HepG2 (cell line): ENCODE data around the gene TEX47. TPM values are rescaled to one million over a fixed set of nuclear protein-coding genes. Genes with fewer than 3 reads are reported as not detected.

Experiments
- ATAC-seq: fragments of 200-7000 bp; cut with Tn5 transposase; 3 replicates; pipeline ENCODE4 v1.9.1; 2020; ENCODE audit warnings: mild to moderate bottlenecking, moderate library complexity
- BruUV-seq: library from RNA; stranded (reverse); fragments of 400-500 nt; replicated peaks from 2 replicates; lab custom pipeline; 2021; lab: Mats Ljungman, UMichigan
- CTCF ChIA-PET: fragments of 300-600 bp; formaldehyde crosslinking; extraction: SDS; loops from one replicate; lab custom pipeline; 2021; ENCODE audit warnings: low total read pairs, inconsistent platforms, low intra/inter-chr PET ratio; lab: Yijun Ruan, JAX
- POLR2A ChIA-PET: fragments of 350-600 bp; sonication (Branson Sonifier 250); formaldehyde crosslinking; loops from one replicate; lab custom pipeline; 2020; ENCODE audit warnings: antibody characterized with exemption, inconsistent platforms; lab: Yijun Ruan, JAX
- DNase-seq: peaks from one replicate; pipeline ENCODE4 v3.0.0-alpha.2; 2015; ENCODE audit warnings: low spot score
- FAIRE-seq: peaks from 3 replicates; lab custom pipeline; 2011; peaks lifted over from hg19 to GRCh38; lab: Jason Lieb, UNC
- H2AFZ ChIP-seq: one replicate; pipeline ENCODE4 v1.6.1; 2011; ENCODE audit warnings: low read length, inconsistent platforms
- H3K27ac ChIP-seq: fragments of 300-600 bp; 3 replicates; pipeline ENCODE4 v1.8.0; 2011; ENCODE audit warnings: mixed run types, mild to moderate bottlenecking, mixed read lengths, low read length, inconsistent platforms; ENCODE audit not compliant: insufficient read depth; ENCODE audit errors: extremely low read length
- H3K27me3 ChIP-seq, 2 experiments: fragments of 200-600 bp in 1 of 2; 2 replicates in 1 of 2; 3 replicates in 1 of 2; pipeline versions ENCODE4 v1.6.0 to v1.8.0; 2011; ENCODE audit warnings: low read length in 2 of 2, mild to moderate bottlenecking in 2 of 2, moderate library complexity in 2 of 2, inconsistent platforms in 1 of 2; ENCODE audit not compliant: insufficient read depth in 2 of 2, control insufficient read depth in 1 of 2
- H3K36me3 ChIP-seq, 2 experiments: fragments of 200-600 bp in 1 of 2; replicated peaks in 1 of 2; 2 replicates in 1 of 2; 3 replicates in 1 of 2; pipeline versions ENCODE4 v1.5.1 to v1.8.0; 2011; ENCODE audit warnings: low read length in 2 of 2, inconsistent platforms in 1 of 2; ENCODE audit not compliant: insufficient read depth in 2 of 2, control insufficient read depth in 1 of 2
- H3K4me1 ChIP-seq: 2 replicates; pipeline ENCODE4 v1.5.1; 2012; ENCODE audit warnings: low read length, inconsistent platforms; ENCODE audit not compliant: insufficient read depth
- H3K4me2 ChIP-seq: 2 replicates; pipeline ENCODE4 v1.6.0; 2011; ENCODE audit warnings: low read depth, low read length, inconsistent platforms
- H3K4me3 ChIP-seq, 3 experiments: fragments of 200-600 bp in 1 of 3; sonication (generic), shearing (Covaris generic) in 1 of 3; replicated peaks in 1 of 3; 2 replicates each; pipeline ENCODE4 v1.5.1; 2011 to 2016; ENCODE audit warnings: low read length in 3 of 3, inconsistent platforms in 2 of 3, low read depth in 2 of 3, mild to moderate bottlenecking in 2 of 3, control low read depth in 1 of 3, mixed read lengths in 1 of 3; ENCODE audit not compliant: insufficient read depth in 1 of 3
- H3K79me2 ChIP-seq: one replicate; pipeline ENCODE4 v1.6.1; 2011; ENCODE audit warnings: low read length, inconsistent platforms; ENCODE audit not compliant: insufficient read depth
- H3K9ac ChIP-seq: 2 replicates; pipeline ENCODE4 v1.6.0; 2011; ENCODE audit warnings: mild to moderate bottlenecking, low read depth, low read length, inconsistent platforms; ENCODE audit not compliant: insufficient read depth
- H3K9me3 ChIP-seq: 2 replicates; pipeline ENCODE4 v1.5.1; 2012; ENCODE audit warnings: mild to moderate bottlenecking, low read length
- H4K20me1 ChIP-seq: 2 replicates; pipeline ENCODE4 v1.6.0; 2011; ENCODE audit warnings: inconsistent platforms, mild to moderate bottlenecking, low read length, moderate library complexity; ENCODE audit not compliant: insufficient read depth
- CC2D1A ChIP-seq: sonication (generic); formaldehyde crosslinking; IDR thresholded peaks from 2 replicates; pipeline ENCODE4 v1.8.1; 2023; ENCODE audit warnings: mild to moderate bottlenecking, missing genetic modification reagents
- KIAA2018 ChIP-seq: sonication (generic); formaldehyde crosslinking; IDR thresholded peaks from 2 replicates; pipeline ENCODE4 v1.5.0; 2020; ENCODE audit warnings: mild to moderate bottlenecking, missing genetic modification reagents, borderline replicate concordance
- MEF2D ChIP-seq: sonication (generic); formaldehyde crosslinking; IDR thresholded peaks from 2 replicates; pipeline ENCODE4 v1.5.1; 2020; ENCODE audit warnings: mild to moderate bottlenecking, missing genetic modification reagents
- MTF1 ChIP-seq: sonication (generic); formaldehyde crosslinking; IDR thresholded peaks from 2 replicates; pipeline ENCODE4 v1.5.0; 2020; ENCODE audit warnings: missing genetic modification reagents
- RARA ChIP-seq: IDR thresholded peaks from 2 replicates; pipeline ENCODE4 v1.6.1; 2016; ENCODE audit warnings: missing genetic modification reagents, missing compliant biosample characterization
- REST ChIP-seq, 2 experiments: IDR thresholded peaks; 2 replicates each; pipeline ENCODE4 v1.6.1; 2011 to 2012; ENCODE audit warnings: low read length in 2 of 2, borderline replicate concordance in 1 of 2, low read depth in 1 of 2, mild to moderate bottlenecking in 1 of 2, moderate library complexity in 1 of 2
- SP2 ChIP-seq: sonication (generic); formaldehyde crosslinking; IDR thresholded peaks from 2 replicates; pipeline ENCODE4 v1.5.1; 2020; ENCODE audit warnings: mild to moderate bottlenecking, missing genetic modification reagents
- WGBS: methylation state at CpG from one replicate; pipeline ENCODE4 v1.1.6; 2017; ENCODE audit warnings: low lambda C conversion rate; 5-methylcytosine and 5-hydroxymethylcytosine counted together
- in situ Hi-C: cut with HindIII; loops from 2 replicates; pipeline ENCODE4 v1.10.0; 2017; ENCODE audit warnings: low pct_unique_long_range_greater_than_20kb; ENCODE audit not compliant: extremely low pct_ligation_motif_present
- intact Hi-C: fragments of 100-400 bp; cut with micrococcal nuclease; formaldehyde crosslinking; loops from one replicate; pipeline ENCODE4 v1.10.0; 2022; ENCODE audit not compliant: unreplicated experiment
- polyA plus RNA-seq, 8 experiments: library from polyadenylated mRNA; depleted of rRNA in 3 of 8; stranded (reverse) in 7 of 8; unstranded in 1 of 8; fragments of >200 nt; fragmentation: Illumina TruSeq in 4 of 8; extraction: Trizol in 4 of 8; gene quantifications; 2 replicates each; pipeline versions ENCODE4 v1.2.1 to v1.2.3, GENCODE V29; 2011 to 2016; ENCODE audit warnings: low read depth in 4 of 8, missing spikeins in 1 of 8, mixed read lengths in 1 of 8; ENCODE audit not compliant: insufficient read depth in 1 of 8
- total RNA-seq, 5 experiments: library from RNA; depleted of rRNA; stranded (reverse); fragments of >200 nt; fragmentation: Illumina TruSeq; extraction: Trizol; gene quantifications; 2 replicates each; pipeline ENCODE4 v1.2.3, GENCODE V29; 2016; ENCODE audit warnings: low read depth in 1 of 5

The TEX47 gene
- total and polyA plus RNA-seq, 2 of the 13 experiments (the other 11 are each of a cell fraction or from before 2014, with no cell fraction given): not detected

- ChIA-PET POLR2A (no interaction called here), CTCF (no interaction called here)
- no peaks in the 10 kb centered on the region for H3K9me3 ChIP-seq
- H3K4me1 ChIP-seq: no peaks in the 10 kb centered on the region
- no peaks in the 10 kb centered on the region for H3K36me3 ChIP-seq
- ATAC-seq: no peak
- intact Hi-C loops: no loop called here
- in situ Hi-C loops: no loop called here
- no peak overlapping the region for H3K4me3 ChIP-seq
- no peaks in the 10 kb centered on the region for H4K20me1 ChIP-seq
- 3% methylated on average over 1 of the region's 1 CpG for WGBS
- DNase-seq: no peak
- no peak overlapping the region for H3K4me2 ChIP-seq
- no peaks in the 10 kb centered on the region for H3K79me2 ChIP-seq
- no peak overlapping the region for H3K27ac ChIP-seq
- BruUV-seq: no TSS peak
- no peak for FAIRE-seq
- H2AFZ ChIP-seq: no peak overlapping the region
- H3K9ac ChIP-seq: no peak overlapping the region
- H3K27me3 ChIP-seq: peaks cover 0 to 22% of the 10 kb centered on the region in 2 experiments; a peak in 2 of 5 replicates
- no peak for TF ChIP-seq RARA
- TF ChIP-seq CC2D1A (CRISPR knock-in tag): no peak
- TF ChIP-seq MEF2D: no peak
- no peak for TF ChIP-seq KIAA2018
- TF ChIP-seq SP2 (CRISPR knock-in tag): no peak
- no peak for TF ChIP-seq REST (IDR thresholded peaks at IDR 0.05; ENCODE audit: borderline replicate concordance in 1 of 2, low read depth in 1 of 2, low read length in 2 of 2)
- TF ChIP-seq MTF1 (CRISPR knock-in tag): no peak
These were observed 38.7 kb downstream of the TEX47 start for GRCh38 chr7:88756802-88757201.
